Stimulated activated CD4-positive, alpha-beta T cell treated with anti-CD3 and anti-CD28 coated beads, Interleukin-12 subunit alpha, Interleukin-12 subunit beta, amount 100 ng/mL, for 48 hours (primary cell): ENCODE data around the gene FAM210A.
"Not testable (repeated sequence)": the region's sequence is repeated elsewhere in the genome, so short reads cannot be mapped to it uniquely, and the experiment has no call there.

Experiments used
- DNase-seq, 3 donors: peaks; one replicate each; pipeline ENCODE4 v3.0.0-alpha.2; 2020; ENCODE audit warnings: low read depth in 2 of 3, low spot score in 1 of 3

Gene FAM210A

DNA sequence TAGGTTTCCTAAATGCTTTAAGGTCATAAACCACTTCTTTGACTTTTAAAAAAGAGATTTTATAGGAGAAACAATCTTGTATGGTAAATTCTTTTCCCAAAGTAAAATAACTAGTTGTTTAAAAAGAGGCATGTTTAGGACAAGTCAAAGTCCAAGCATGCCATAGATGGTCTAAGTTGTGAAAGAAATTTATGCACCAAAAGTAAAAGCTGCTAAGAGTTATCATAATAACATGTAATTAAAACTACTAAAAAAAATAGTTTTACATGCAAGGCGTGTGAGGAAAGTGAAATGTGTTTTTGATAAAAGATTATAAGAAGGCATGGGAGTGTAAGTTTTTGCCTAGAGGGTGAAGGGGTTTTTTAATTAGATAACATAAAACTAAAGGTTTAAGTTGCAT, 22.5 kb downstream of the FAM210A start:
- no peak for DNase-seq

DNA sequence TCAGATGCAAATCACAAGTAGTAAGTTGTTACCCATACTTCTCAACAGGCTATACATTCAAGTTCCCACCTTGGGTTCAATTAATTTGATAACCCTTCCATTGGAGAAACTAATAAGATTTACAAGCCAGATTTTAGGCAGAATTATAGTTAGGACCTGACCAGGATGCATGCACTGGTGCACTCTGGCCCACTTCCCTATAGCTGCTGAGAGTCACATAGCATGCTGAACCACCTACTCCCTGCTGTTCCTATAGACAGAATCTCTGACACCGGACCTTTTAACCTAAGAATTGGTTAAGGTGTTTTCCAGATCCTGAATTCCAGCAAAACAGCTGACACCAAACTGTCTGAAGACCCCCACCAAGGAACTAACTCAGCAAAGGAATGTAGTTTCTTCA, 26.2 kb downstream of the FAM210A start:
- no peak for DNase-seq

DNA sequence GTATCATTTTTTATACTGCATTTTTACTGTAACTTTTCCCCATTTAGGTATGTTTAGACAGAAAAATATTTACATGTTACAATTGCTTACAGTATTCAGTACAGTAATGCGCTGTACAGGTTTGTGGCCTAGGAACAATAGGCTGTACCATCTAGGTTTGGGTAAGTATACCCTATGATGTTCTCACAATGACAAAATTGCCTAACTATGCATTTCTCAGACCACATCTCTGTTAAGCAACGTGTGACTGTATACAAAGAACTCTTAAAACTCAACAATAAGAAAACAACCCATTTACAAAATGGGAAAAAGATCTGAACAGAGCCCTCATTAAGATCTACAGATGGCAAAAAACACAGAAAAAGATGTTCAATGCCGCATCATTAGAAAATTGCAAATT, 29.4 kb downstream of the FAM210A start:
- DNase-seq = no peak

DNA sequence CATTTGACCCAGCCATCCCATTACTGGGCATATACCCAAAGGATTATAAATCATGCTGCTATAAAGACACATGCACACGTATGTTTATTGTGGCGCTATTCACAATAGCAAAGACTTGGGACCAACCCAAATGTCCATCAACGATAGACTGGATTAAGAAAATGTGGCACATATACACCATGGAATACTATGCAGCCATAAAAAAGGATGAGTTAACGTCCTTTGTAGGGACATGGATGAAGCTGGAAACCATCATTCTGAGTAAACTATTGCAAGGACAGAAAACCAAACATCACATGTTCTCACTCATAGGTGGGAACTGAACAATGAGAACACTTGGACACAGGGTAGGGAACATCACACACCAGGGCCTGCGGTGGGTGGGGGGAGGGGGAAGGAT, 31.0 kb downstream of the FAM210A start:
- DNase-seq = not testable (repeated sequence)

DNA sequence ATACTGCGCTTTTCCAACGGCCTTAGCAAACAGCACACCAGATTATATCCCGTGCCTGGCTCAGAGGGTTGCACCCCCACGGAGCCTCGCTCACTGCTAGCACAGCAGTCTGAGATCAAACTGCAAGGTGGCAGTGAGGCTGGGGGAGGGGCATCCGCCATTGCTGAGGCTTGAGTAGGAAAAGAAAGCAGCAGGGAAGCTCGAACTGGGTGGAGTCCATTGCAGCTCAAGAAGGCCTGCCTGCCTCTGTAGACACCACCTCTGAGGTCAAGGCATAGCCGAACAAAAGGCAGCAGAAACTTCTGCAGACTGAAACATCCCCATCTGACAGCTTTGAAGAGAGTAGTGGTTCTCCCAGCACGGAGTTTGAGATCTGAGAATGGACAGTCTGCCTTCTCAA, 36.3 kb downstream of the FAM210A start:
- DNase-seq = not testable (repeated sequence)

DNA sequence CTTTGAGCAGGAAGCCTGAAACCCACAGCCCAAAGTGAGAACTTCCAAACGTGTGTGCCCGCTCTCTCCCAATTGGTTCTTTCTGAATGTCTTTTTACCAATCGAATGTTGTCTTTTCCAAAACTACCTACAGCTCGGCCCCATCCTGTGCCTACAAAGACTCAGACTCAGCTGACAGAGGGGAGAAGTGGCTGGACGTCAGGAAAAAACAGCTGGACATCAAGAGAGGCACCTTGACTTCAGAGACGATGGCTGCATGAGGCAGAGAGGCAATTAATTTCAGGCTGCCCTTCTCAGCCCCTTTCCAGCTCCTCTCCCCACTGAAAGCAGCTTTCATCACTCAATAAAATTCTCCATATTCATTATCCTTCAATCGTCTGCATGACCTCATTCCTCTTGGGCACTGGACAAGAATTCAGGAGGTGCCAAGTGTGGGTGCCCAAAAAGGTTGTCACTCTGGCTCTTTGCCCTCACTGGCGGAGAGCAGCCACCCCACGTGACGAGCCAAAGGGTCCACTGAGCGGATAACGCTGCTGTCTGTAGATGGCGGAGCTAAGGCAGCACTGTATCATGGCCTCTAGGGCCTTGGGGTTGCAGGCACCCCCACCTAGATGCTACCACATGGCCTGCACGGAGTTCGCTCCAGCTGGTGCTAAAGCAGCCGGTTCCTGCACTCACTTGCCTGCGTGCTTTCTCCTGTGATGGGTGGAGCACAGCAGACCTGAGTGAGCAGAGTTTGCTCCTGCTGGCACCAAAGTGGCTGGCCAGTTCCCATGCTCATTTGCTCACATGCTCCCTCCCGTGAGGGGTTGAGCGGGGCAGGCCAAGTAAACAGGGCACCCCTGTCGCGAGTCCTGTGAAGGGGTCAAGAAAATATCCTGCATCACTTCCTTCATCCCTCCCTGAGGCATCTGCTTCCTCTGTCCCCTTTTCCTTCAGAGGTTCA, 37.9 kb downstream of the FAM210A start:
- no peak for DNase-seq

DNA sequence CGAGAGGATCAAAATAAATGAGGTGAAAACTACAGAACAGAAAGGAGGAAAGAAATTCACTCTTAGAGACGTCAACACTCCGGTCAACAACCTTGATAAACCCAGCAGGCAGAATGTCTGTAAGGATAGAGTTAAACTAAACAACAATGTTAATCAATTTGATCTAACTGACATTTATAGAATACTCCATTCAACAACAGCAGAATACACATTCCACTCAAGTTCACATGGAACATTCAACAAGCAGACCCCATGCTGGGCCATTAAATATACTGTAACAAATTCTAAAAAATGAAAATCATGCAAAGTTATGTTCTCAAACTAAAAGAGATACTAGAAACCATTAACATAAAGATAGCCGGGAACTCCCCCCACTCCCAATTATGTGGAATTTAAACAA, 41.8 kb downstream of the FAM210A start:
- no peak for DNase-seq

DNA sequence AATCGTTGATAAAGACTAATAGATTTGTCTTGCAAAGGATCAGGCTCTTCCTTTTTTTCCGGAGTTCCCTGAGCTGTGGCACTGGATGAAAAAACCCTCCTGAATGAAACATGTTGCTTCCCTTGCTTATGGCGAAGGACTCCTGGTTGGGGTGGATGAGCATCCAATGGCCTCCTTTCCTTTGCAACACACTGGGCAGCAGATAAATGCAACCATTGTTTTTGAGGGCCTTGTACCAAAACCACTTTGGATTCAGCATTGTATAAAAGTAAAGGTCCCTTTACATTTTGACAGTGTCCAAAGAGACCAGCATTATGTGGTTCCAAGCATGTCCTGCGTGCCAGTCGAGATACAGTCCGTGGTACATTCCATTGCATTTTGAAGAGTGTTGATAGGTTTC, 44.7 kb downstream of the FAM210A start:
- no peak for DNase-seq

DNA sequence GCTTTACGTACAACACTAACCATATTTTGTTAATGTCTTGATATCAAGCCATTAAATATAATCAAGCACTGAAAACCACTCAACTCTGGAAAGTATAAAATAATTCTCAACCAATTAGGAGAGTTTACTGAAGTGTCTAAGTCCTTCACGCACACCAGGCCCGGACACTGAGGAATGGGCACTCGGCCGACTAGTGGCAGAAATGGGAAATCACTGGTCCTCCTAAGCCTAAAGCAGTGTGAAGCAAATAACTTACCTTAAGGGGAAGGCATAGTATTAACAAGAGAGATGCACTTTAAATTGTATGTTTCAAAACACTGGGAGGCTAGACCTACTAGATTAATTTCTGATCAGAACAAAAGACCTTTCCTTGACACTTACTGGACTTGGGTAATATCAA, 45.7 kb downstream of the FAM210A start:
- no peak for DNase-seq

DNA sequence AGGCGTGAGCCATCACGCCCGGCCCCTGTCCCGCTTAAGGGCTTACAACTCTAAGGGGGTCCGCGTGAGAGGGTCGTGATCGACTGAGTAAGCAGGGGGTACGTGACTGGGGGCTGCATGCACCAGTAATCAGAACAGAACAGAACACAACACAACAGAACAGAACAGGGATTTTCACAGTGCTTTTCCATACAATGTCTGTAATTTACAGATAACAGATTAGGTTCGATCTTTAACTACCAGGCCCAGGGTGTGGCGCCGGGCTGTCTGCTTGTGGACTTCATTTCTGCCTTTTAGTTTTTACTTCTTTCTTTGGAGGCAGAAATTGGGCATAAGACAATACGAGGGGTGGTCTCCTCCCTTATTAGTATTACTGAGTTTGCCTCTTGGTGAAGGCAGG, 49.0 kb downstream of the FAM210A start:
- not testable (repeated sequence) for DNase-seq

DNA sequence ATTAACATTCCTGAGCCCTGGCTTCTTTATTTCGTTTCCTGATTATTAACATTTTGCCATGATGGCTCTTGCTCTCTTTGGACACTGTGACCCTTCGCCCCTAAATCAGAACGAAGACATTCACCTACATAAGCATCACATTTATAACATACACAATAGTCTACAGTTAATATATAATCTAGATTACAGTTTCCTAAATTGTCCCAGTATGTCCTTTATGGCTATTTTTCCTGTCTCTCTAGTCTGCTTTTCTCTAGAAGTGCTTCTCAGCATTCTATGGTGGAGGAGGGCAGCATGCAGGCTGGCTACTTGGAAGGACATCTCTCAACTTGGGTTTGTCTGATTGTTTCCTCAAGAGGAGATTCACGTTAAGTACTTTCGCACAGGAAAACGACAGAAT, 49.9 kb downstream of the FAM210A start:
- DNase-seq = no peak

DNA sequence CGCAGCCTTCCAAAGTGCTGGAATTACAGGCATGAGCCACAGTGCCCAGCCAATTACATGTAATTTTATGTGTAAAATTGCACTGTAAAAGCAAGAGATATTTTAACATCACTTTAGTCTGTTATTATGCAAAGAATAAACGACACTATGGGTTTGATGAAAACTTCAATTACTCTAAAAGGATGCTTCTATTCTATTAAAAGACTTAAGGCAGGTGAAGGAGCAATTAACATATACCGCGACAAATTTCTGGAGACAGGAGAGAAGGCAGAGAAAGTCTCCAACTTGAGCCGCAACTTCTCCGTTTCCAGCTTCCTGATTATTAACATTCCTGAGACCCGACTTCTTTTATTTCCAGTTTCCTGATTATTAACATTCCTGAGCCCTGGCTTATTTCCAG, 53.7 kb downstream of the FAM210A start:
- no peak for DNase-seq

DNA sequence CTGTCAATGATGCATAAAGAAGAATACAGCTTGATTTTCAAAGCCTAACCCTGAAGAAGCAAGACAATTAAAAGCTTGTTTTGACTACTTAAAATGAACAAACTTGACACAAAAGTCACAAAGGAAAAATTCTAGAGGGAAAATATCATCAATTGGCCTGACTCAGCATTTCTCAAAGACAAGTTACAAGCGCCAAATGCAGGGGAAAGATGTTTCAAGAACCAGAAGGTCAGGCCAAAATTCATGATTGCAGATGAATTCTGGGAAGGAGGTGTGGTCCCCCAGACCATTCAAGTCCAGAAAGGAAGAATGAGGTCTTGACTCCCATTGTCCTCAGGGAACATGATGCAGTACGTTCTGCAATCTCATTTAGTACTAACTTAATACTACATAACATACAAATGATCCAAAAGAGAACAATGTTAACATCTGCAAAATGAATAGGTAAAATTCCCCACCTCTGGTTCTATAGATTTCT, 64.5 kb downstream of the FAM210A start:
- no peak for DNase-seq

DNA sequence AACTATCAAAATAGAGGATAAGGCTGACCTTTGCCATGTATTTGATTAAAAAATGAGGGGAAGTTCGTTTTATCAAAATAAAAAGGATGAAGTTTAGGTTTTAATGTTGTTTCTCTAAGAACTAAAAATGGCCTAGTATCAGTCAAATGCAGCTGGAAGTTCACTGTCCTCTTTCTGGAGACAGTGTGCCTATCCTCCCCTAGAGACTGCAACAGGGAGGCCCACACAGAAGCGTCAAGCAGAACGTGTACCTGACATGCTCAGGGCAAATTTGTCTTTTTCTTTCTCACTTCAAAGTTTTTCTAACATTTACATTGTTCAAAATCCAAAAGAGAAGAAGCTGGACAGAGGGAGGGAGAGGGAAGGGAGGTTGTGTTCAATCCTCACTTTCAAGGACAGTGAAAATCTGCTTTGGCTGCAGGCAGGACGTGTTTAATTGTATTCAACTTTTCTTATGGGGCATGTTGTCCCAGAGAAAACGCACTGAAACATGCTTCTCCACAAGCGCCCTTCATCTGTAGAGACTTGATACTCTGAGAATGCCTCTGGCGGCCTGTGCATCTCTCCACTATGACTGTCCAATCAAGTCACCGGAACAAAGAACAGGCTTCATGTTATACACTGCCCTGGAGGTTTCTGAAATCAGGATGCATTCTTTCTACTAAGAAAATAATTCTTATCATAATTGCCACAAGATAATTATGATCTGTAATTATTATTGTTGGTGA, 65.1 kb downstream of the FAM210A start:
- DNase-seq = no peak

DNA sequence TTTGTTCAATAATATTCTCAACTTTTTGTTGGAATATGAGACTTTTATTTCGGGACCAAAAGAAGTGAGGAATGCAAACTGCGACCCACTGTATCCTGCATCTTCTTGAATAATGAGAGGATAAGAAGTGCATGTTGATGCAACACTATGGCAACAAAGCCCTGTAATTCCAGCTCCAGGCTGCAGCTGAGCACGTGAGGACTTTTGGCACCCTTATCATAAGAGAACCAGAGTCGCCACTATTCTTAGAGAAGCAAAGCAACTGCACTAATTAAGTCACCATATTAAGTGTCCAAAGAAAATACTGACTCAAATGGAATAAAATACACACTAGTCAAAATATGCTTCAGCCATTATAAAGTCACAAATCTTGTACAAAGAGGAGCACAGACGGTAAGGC, 65.8 kb downstream of the FAM210A start:
- no peak for DNase-seq

DNA sequence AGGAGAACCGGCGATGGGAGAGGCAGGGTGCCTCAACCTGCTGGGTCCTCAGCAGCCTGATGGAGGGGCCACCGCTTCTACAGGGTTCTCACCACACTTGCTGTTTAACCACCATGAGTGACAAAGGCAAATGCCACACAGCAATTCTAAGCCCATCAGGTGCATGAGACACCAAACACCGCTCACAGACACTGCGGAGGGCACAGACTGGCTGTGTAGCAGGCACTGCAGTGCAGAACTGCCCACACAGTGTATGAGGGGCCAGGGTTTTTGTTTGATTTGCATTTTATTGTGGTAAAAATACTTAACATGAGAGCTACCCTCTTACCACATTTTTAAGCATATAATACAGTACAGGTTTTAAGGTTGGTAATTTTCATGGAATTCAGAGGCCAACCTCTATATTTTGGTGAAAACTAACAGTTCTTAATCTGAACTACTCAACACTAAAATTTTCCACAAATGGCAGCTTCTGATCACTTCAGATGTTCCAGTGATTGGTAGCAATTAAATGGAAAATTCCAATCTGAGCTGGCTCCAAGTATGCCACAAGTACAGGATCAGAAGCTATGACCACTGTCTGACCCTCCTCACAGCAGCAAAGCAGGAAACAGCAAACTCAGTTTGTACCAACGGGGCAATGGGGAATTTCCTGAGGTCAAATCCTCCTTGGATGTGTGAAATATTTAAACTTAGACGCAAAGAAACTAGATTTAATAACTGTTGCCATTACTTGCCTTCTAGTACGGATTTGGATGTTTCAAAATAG, 67.7 kb downstream of the FAM210A start:
- DNase-seq = no peak

DNA sequence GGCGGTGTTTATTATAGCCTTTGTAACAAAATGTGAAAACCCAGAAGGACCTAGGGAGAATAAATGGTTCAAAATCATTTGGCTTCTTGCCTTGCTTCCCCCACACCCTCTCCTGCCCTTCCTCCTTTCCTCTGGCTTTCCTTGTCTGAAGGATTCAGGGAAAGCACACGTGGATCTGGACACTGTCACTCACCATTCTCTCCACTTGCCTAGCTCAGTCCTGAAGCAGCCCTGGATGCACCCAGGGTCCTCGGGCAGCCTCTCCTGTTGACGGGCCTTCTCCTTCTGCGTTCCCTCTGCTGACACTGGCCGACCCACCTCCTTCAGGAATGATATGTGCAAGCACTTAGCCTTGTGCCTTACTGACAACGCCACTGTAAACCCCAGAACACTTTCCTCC, 68.4 kb downstream of the FAM210A start:
- no peak for DNase-seq

DNA sequence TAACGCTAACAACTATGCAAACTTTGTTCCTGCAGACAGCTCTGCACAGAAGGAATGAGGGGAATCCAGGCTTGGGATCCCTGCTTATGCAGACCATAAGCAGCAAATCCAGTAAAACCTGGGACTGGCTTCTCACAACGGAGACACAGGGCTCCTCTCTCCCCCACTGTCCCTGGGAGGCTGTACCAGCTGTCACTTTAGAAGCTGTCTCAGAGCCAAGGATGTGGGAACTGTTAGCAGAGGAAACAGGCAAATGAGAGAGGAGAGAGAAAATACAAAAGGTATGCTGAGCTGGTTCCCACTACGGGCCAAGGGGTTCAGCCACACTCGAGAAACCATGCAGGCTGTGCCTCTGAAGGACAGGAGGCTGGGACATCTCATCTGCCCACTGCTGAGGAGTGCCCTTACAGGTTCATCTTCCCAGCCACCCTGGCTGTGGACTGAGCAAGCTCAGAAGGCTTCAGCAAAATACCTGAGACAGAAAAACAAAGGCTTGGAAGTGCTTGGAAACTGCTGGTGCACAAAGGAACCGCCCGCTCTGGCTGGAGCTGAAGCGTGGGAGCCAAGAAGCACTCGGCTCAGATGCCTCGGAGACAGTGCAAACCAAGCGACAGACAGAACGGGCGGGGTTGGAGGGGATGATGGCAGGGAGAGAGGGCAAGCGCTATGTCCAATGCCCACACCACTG, 72.5 kb downstream of the FAM210A start:
- DNase-seq = no peak

DNA sequence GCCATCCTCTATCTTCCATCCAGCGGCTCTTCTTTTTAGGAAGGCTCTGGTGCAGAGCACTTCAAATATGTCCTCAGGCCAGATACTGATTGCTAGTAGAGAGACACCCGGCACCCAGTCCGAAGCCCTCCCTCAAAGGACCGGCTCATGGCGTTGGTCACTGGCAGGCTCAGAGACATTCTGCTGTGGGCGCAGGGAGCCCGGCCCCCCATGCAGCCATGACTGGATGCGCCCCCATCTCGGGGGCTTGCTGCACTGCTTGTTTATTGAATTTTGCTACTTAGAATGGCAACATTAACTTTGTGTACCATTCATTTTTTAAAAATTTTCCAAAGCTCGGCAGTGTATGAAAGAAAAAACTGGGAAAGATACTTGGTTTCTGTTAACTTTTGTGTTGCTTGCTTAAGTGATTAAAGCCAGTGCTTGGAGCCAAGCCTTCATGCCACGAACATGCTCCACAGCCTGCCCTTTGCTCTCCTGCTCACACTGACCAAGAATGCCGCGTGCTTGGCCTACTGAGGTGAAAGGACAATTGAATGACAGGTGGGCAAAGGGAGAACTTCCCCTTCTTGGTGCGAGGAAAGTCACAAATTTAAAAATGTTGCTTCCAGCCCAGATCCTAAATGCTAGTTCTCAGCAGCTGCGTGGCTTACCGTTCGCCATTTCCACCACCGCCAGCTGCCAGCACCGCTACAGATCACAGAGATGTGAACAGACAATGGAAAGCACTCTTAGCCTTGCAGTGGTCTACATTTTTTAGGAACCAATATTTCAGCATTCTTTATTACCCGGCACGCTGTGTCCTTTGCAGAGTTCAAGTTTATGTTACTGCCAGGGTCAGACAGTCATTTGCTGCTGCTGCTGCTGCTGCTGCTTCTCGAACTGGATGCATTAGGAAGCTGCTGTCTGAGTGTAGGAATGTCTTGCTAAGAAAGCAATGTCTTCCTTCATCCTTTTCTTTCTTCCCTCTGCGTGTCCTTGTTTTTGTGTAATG, 76.7 kb downstream of the FAM210A start:
- DNase-seq = no peak

DNA sequence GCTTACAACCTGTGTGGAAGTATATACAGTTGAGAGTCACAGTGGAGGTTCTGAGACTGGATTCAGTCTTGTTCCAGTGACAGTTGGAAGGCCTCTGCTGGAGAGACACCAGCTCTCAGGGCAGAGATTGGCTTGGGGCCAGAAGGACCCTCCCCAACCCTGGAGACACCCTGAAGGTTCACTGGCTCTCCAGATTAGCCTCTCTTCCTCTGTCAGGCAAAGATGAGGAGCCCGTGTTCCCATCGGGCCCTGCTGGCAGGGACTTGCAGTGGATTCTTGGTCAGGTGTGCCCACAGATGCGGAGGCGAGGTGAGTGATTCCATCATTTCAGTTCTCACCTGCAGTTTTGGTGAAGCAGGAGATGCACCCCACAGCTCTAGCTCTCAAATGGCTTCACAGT, 78.6 kb downstream of the FAM210A start:
- DNase-seq = no peak
